CD4-positive, alpha-beta T cell treated with Interferon gamma for 1 hour (primary cell): ENCODE measurements around the gene SMIM41.

Source experiments
- DNase-seq: peaks from one replicate; pipeline ENCODE4 v3.0.0-alpha.2; 2020

SMIM41 gene

DNA sequence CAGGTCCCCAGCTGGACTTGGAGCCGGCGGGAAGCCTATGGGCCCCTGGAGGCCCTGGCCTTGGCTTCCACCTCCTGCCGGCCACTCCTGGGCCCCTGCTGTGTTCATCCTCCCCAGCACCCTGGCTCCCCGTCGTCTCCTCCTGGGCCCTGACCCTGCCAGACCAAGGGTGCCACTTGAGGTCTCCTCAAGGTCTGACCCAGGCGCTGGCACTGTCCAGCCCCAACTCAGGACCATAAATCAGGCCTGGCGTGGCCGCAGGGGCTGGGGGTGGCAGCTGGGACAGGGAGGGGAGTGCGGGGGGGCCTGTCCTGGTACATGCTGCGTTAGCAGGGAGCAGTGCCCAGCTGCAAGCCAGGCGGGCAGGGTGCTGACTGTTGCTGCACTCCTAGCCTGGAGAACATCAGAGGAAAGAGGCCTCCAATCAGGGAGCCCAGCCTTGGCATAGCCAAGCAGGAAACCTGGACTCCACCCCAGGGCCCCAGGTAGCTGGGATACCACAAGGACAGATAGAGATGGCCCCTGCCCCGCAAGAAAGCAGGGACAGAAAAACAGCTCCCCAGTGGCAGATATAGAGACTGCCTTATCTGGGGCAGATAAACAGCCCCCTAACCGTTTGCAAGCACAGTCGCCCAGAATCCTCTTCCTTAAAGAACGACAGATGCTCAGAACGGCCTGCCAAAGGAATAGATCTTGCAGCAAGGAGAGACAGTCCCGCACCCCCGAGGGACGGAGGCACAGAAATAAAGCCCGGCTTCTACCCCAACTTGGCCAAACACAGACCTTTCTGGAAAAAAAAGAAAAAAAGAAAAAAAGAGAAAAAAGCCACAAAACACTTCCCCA, 16.2 kb upstream of the SMIM41 start:
- DNase-seq, result no peak

DNA sequence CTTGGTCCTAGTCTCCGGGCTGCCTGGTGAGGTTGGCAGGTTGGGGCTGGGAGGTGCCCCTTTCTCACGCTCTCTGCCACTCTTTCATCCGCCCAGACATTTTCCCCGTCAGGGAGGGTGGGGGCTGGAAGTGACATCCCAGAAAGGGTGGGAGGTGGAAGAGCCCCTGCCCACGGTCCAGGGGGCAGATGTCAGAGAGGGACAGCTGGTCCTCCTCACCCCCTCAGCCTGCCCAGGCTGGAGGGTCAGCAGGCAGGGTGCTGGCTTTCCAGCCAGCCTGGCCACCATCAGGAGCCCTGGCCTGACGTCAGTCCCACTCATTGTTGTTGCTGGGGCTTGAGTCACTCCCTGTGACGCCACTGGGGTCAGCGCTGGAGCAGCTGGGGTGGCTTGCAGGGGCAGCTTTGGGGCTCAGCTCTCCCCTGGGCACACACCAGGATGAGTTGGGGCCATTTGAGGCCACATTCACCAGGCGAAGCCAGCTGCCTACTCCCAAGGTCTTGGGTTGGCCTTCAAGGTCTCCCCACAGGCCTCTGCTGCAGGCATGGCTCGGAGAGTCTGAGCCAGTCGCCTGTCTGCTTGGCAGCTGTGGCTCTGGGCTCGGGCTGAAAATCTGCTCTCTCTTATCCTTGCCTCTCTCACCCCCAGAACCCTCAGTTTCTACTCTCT, 15.4 kb upstream of the SMIM41 start:
- DNase-seq, result no peak

DNA sequence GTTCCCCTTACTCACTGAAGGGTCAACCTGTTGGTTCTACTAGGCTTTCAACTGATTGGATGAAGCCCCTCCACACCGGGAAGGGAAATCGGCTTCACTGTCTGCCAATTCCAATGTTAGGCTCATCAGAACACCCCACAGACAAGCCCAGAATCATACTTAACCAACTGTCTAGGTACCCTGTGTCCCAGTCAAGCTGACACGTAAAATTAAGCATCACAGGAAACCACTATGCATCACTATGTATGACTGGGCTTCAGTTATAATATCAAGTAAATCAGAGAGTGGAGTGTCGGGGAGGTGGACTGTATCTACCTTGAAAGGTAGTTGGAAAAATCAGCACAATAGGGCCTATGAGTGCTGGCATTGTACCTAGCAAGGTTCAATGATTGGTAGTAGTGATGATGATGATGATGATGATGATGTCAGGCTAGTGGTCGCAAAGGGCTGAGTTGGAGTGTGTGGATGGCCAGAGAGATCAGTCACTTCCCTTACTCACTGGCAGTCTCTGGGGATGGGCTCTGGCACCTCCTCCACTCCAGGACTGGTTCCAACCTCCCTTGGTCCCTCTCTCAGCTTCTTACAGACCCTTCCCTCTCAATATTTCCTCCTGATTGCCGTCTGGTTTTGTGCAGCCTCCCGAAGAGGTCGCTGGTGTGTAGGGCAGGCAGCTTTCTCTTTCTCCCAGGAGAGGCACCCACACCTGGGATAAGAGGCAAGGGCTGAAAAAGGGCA, 13.0 kb upstream of the SMIM41 start:
- DNase-seq, result no peak

DNA sequence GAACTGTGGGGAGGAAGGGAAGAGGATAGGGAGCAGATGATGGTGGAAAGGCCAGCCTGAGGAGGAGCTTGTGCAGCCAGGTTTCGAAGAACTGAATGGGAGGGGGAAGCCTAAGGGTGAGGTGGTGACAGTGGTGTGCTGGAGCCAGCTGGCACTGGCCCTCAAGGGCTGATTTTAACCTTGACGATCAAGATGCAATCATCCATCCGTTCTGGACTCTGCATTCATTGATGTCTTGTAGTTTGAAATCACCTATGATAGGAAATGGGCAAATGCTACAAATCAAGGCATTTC, 12.5 kb upstream of the SMIM41 start:
- DNase-seq, result no peak

DNA sequence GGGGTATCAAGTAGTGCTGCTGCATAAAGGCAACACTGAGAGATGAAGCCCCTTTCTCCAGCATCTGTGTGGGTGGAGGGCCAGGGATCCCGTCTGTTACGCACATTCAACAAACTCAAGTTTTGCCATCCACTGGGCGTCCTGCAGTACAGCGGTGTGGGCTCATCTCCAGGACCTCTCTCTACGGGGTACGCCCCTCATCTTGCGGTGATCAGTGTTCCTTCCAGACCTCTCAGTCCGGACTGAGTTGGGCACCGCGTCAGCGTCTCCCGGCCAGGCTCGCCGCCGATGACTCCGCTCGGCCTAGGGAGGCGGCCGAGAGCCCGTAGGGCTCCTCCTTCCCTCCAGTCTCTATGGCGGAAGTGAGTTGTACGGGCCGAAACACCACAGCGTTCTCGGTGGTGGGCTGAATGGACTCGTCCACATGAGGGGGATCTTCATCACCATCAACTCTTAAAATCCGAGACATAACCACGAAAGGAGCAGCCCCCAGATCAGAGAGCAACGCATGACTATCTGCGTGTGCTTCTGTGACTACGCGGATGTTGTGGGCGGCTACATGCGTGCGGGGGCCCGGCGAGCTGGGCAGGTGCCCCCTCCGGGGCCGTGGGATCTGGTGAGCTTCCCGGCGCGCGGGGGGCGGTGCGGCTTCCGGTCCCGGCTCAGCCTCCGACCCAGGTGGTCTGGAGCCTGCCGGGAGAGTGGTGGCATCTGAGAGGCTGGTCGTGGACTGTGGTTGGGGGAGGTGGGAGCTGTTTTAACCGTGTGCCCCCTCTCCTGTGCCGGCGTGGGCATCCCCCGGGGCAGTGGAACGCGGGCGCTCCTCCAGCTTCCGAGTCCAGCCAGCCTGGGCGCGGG, 9.9 kb upstream of the SMIM41 start, which contains the start of gene ATG101:
ATG101 (plus strand) TSS at position 652 of the 858 bp plus-strand sequence. CDS start 3,673 bp downstream, outside the sequence.
- DNase-seq, result peak; percentile 89

DNA sequence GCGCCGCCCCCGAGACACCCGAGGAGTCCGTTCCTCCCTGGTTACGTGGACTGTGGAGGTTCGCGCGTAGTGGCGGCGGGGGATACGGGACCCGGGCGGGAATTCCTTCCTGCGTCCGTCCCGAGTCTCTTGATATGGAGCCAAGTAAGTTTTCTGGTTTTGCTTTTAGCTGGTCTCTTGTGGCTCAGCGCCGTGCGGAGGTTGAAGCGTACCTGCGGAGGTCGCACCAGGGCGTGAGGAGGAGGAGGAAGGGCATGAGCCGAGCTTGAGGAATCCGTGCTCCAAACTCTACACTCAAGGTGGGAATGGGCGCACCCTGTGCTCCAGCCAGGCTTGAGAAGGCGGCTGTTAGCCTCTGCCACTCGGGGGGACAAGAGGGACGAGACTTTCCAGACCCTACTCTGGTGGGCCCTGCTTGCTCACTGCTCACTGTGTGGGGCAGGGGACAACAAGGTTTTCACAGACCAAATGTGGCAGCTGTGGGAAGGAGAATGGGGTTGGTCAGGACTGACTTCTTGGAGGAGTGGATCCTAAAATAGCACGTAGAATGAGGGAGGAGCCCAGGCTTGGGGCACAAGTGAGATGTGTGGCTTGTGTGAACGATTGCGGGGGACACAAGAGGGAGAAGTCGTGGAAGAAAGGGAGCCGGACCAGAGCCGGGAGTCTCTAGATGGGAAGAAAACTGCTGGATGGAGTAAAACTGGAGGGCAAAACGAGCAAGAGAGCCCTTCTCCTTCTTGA, 9.1 kb upstream of the SMIM41 start:
- DNase-seq, result no peak

DNA sequence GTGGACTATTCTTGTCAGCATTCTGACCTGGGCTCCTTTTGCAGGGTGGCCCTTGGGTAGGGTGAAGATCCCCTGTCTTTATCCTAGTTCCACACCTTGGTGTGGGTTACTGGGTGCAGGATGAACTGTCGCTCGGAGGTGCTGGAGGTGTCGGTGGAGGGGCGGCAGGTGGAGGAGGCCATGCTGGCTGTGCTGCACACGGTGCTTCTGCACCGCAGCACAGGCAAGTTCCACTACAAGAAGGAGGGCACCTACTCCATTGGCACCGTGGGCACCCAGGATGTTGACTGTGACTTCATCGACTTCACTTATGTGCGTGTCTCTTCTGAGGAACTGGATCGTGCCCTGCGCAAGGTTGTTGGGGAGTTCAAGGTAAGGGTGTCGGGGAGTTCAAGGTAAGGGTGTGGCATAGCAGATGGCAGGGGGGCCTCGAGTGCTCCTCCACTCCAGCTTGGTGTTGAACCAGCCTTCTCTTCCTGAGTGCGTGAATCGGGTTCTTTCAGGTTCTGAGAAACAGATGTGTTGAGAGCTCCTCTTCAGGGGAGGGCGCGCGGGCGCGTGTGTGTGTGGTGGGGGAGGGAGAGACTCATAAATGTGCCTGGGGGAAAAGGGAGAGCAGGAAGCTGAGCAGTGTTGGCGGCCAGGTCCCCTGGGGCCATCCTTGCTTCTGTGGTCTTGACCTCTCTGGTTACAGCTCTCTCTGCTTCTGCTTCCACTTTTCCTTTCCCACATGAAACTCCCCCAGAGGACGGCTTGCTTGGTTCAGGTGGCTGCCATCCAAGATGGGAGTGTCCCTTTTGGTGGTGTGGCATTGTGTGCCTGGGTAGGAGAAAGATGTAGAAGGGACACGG, 5.7 kb upstream of the SMIM41 start:
- DNase-seq, result no peak

DNA sequence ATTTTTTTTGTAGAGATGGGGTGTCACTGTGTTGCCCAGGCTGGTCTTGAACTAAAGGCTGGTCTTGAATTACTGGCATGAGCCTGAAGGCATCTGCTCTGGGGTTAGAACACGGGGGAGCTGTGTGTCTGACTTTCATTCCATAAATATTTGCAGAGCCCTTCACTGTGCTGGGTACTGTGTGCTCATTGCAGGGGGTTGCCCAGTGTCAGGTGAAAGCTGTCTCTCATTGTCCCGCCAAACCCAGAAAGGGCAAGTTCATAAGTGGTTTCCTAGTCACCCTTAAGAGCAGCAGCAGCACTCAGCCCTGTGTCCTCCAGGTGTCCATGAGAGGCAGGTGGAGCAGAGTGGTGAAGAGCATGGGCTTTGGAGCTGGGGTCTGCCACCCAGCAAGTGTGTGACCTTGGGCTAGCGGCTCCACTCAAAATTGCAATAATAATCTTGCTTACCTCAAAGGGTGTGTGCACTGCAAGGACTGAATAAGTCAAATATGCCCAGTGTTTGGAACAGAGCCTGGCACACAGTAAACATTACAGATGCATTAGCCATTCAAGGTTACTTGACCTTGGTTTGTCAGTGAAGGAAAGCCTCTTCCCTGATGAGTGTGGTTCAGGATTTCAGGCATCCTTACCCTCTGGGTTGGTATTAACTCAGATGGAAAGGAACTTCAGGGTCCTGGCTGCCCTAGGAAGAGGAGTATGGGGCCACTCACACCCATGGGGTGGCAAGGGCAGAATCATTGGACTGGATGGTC, 4.4 kb upstream of the SMIM41 start:
- DNase-seq, result no peak

DNA sequence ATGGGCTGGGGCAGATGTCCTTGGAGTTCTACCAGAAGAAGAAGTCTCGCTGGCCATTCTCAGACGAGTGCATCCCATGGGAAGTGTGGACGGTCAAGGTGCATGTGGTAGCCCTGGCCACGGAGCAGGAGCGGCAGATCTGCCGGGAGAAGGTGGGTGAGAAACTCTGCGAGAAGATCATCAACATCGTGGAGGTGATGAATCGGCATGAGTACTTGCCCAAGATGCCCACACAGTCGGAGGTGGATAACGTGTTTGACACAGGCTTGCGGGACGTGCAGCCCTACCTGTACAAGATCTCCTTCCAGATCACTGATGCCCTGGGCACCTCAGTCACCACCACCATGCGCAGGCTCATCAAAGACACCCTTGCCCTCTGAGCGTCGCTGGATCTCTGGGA, 2.7 kb upstream of the SMIM41 start:
- no peak for DNase-seq

DNA sequence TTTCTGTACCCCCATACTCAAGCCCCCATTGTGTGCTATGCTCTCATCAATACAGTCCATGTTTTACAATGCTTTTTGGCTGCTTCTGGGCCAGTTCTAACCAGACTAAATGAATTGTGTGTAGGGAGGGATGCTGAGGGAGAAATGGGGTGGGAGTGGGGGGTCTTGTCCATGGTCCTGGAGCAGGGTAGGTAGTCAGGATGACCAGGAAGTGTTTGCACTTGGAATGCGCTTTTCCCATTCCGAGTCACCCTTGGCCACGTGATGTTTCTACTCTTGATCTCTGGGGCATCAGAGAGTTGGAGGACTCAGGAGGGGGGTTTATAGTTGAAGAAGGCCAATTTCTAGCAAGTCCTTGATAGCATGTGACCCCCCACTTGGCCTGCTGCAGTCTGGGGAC, 1.2 kb upstream of the SMIM41 start:
- DNase-seq, result no peak

DNA sequence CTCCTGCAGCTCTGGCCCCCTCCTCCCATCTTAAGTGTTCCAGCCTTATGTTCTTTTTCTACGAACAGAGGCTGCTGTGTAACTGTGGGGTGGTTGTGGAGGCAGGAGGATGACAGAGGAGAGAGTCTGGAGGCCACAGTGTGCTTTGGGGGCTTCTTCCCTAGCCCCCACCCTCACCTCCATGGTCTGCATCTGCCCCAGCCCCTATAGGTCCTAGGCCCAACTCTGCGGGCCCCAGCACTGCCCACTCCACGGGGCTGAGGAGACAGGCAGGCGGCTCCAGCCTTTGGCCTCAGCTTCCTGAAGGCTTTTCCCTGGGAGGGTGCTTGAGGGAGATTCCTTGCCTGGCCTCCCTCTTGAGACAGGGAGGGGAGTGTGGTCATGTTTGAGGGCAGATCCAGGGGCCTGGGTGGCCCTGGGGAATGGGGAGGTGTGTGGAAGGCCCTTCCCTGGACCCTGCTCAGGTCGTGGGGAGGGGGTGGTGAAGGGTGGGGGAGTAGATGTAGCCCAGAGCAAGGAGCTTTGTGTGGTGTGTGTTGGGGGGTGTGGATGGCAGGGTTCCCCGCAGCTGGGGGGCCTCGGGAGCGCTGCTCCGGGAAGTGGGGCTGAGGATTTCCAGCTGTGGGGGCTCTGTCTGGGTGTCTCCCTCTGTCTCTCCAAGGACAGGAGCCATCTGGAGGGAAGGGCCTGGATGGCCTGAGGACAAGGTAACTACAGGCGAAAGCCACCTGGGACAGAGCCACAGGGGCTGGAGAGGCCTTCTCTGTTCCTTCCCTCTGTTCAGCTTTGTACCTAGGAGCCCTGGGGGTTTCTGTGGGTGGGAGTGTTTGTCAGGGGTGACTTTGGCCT, 1.1 kb downstream of the SMIM41 start:
- no peak for DNase-seq

DNA sequence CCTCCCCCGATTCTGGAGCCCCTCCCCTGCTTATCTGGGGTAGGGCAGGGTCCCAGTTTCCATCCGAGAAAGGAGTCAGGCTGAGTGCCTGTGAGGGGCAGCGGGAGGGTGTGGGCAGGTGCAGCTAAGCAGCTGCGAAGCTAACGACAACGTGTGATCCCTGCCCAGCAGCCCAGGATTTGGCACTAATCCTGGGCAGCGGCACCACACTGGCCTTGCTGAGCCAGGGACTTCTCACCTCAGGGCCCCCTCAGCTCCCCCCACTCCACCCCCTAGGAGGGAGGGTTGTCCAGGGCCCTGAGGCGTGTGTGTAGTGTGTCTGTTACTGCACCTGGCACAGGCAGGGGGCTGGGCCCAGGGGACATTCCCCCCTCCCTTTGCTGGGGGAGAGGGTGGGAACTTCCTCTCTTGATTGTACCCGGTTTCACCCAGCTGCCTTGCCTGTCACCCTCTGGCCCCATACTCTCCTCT, 1.8 kb downstream of the SMIM41 start:
- peak; percentile 74 for DNase-seq

DNA sequence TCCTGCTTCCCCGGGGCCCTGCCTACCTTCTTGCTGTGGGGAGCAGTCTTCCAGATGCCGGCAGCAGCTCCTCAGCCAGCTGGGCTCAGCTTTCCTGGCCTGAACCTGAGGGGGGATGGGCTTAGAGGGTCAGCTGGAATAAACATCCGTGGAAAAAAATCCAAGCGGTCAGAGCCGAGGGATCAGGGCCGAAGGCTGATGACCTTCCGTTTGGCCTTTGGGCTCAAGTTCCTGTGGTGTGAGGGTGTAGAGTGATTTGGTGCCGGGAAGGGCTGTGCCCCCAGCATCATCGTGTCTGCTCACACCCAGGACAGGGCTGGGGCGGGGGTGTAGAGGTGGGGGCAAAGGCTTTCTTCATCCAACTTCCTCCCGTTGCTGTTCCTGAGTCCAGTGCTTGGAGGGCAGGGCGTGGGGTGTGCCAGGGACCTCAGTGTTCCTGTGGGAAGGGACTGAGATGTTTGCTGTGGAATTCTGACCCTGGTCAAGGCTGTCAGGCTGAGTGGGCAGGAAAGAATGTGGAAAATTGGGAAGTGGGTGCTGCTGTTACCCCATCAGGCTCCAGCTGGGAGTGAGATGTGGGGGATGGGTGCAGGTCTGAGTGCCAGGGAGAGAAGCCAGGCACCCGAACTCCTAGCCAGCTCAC, 2.6 kb downstream of the SMIM41 start:
- no peak for DNase-seq

DNA sequence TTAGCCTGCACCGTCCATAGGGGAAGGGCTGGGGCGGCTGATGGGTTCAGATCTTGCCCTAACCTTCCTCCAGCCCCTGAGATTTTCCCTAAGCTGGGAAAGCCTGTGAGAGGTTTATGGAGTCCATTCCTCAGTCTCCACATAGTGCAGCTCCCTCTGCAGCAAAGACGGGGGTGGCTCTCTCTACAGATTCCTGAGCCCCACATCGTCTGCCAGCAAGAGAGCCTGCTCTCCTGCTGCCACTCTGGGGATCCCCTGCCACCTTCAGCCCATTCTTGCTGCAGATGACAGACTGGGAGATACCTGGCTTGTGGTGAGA, 3.1 kb downstream of the SMIM41 start:
- DNase-seq, result no peak

DNA sequence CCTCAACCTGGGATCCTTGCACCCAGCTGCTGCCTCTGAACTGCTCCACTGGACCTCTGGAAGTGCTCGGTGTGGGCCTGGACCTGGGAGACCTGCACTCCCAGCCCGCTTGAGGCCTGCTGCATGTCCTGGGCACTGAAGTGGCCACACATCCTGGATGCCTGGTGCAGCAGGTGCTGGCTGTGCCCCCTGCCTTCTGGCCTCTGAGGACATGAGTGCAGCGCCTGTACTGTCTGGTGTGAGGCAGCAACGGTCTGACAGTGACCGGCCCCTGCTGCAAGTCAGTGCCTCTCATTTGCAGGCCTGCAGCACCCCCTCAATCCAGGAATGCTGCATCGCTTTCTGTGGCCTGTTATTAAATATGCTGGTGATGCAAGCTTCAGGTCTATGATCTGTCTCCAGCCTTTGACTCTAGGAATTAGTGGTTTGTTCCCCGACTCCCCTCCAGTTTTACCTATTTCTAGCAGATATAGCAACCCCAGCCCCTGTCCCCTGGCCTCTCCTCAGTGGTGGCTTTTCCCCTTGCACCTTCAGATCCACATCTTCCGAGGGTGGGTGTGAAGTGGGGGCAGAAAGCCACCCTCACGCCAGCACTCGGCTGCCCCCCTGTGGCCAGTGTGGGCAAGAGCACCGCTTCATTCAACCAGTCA, 3.6 kb downstream of the SMIM41 start:
- DNase-seq, result peak; percentile 65

DNA sequence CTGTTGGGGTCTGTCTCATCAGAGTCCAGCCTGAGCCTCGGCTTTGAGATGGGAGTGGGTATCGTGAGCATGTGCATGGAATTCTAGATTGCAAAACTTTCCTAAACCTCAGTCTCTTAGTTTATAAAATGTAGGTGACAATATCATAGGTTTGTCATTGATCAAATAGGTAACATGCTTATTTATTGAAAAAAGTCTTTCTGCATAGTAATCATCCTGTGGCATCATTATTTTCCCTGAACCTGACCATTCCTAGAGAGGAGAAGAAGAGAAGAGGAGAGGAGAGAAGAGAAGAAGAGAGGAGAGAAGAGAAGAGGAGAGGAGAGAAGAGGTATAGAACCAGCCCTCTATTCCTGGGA, 4.1 kb downstream of the SMIM41 start:
- no peak for DNase-seq

DNA sequence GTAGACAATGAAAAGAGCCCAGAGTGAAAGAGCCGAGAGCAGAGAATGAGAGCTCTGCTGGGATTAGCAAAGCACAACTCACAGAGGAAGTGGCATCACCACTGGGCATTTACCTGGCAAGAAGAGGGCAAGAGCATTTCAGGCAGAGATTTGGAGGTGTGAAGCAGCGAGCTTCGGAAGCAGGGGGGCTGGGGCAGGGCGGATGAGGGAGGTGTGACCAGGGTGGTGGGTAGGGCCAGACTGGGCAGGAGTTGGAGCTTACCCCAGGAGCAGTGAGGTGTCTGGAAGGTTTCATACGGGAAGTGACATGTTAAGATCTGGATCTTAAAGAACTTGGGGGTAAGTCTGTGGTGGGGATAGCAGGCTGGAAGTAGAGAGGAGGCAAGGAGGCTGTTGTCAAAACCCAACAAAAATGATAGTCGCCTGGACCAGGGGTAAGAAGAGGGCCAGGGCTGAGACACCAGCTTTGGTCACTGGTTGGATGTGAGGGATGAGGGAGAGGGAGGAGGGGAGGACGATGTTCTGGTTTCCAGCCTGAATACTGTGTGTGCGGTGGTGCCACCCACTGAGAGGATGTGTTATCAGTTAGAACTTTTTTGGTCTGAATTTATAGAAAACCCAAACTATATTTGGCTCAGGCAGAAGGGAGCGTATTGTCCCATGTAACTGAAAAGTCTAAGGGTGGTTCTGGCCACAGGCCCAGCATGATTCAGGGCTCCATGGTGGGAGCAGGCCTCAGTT, 5.2 kb downstream of the SMIM41 start:
- no peak for DNase-seq

DNA sequence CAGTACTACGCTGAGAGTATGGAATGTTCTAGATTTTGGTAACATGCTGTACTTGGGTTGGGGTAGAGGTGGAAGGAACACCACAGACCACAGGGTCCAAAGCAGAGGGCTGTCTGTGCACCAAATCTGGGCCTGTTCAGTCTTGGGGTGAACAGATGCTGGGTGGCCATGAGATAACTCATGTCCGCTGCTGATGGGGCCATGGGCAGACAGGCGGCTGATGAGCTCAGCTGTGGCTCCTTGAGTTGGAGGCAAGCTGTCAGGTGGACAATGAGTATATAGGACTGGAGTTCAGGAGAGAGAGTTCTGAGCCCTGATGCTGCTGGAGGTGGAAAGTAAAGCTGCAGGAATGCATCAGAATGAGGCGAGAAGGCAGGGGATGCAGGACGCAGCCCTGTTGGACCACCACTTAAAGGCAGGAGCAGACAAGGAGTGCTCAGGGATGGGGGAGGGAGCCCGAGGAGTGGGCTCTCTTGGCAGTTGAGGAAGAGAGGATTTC, 6.2 kb downstream of the SMIM41 start:
- no peak for DNase-seq
